ENCODE results near the gene SKIDA1.

SKIDA1 gene

DNA sequence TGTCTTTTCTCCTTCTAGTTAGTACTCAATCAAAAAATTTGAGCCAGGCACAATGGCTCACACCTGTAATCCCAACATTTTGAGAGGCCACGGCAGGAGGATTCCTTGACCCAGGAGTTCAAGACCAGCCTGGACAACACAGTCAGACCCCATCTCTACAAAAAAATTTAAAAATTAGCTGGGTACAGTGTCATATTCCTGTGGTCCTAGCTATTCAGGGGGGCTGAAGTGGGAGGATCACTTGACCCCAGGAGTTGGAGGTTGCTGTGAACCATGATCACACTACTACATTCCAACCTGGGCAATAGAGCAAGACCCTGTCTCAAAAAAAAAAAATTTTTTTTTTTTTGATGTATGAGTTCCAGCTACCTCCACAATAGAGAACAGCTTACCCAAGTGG, 57.8 kb downstream of the SKIDA1 start:
- Histone ChIP-seq H3K79me2 (ENCODE audit: insufficient read depth, low read length) (no peaks in the 10 kb centered on the region), H3K27me3 (ENCODE audit: insufficient read depth, low read length, poor library complexity, severe bottlenecking) (no peaks in the 10 kb centered on the region), H3K4me1 (ENCODE audit: insufficient read depth, low read length, poor library complexity, severe bottlenecking) (no peaks in the 10 kb centered on the region), H4K20me1 (ENCODE audit: insufficient read depth, low read length, poor library complexity, severe bottlenecking) (no peaks in the 10 kb centered on the region), H3K9me2 (replicated peaks; ENCODE audit: low read depth, low read length) (no peaks in the 10 kb centered on the region), H3K9me3 (ENCODE audit: insufficient read depth, low read depth, low read length) (no peaks in the 10 kb centered on the region), H3F3A (ENCODE audit: low read depth) (no peaks in the 10 kb centered on the region), H3K9ac (ENCODE audit: low read depth, low read length, poor library complexity, severe bottlenecking) (no peak overlapping the region), H3K4me3 (ENCODE audit: low read length, poor library complexity, severe bottlenecking) (no peak overlapping the region), H3K36me3 (ENCODE audit: insufficient read depth, low read length) (no peaks in the 10 kb centered on the region), H3K4me2 (ENCODE audit: low read depth, low read length, poor library complexity, severe bottlenecking) (no peak overlapping the region), H2AFZ (ENCODE audit: low read length) (no peak overlapping the region)
- TF ChIP-seq, protein P1, sequence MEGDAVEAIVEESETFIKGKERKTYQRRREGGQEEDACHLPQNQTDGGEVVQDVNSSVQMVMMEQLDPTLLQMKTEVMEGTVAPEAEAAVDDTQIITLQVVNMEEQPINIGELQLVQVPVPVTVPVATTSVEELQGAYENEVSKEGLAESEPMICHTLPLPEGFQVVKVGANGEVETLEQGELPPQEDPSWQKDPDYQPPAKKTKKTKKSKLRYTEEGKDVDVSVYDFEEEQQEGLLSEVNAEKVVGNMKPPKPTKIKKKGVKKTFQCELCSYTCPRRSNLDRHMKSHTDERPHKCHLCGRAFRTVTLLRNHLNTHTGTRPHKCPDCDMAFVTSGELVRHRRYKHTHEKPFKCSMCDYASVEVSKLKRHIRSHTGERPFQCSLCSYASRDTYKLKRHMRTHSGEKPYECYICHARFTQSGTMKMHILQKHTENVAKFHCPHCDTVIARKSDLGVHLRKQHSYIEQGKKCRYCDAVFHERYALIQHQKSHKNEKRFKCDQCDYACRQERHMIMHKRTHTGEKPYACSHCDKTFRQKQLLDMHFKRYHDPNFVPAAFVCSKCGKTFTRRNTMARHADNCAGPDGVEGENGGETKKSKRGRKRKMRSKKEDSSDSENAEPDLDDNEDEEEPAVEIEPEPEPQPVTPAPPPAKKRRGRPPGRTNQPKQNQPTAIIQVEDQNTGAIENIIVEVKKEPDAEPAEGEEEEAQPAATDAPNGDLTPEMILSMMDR (conservative IDR thresholded peaks at IDR 0.05; ENCODE audit: low read length), result no peak
- no peak for TF ChIP-seq EZH2phosphoT487 (IDR thresholded peaks at IDR 0.05; ENCODE audit: borderline replicate concordance)

- H3K9me2 ChIP-seq (replicated peaks; ENCODE audit: low read depth, low read length), result no peaks in the 10 kb centered on the region
- H3K36me3 ChIP-seq (ENCODE audit: insufficient read depth, low read length), result no peaks in the 10 kb centered on the region
- no peak for TF ChIP-seq EZH2phosphoT487 (IDR thresholded peaks at IDR 0.05; ENCODE audit: borderline replicate concordance)
- TF ChIP-seq, protein P1 (conservative IDR thresholded peaks at IDR 0.05; ENCODE audit: low read length), result no peak
- H3F3A ChIP-seq (ENCODE audit: low read depth), result no peaks in the 10 kb centered on the region
- H2AFZ ChIP-seq (ENCODE audit: low read length), result no peak overlapping the region
- H3K4me1 ChIP-seq (ENCODE audit: insufficient read depth, low read length, poor library complexity, severe bottlenecking), result no peaks in the 10 kb centered on the region
- no peaks in the 10 kb centered on the region for H3K9me3 ChIP-seq (ENCODE audit: insufficient read depth, low read depth, low read length)
- no peak overlapping the region for H3K9ac ChIP-seq (ENCODE audit: low read depth, low read length, poor library complexity, severe bottlenecking)
- no peak overlapping the region for H3K4me2 ChIP-seq (ENCODE audit: low read depth, low read length, poor library complexity, severe bottlenecking)
- H3K79me2 ChIP-seq (ENCODE audit: insufficient read depth, low read length), result no peaks in the 10 kb centered on the region
- H3K27me3 ChIP-seq (ENCODE audit: insufficient read depth, low read length, poor library complexity, severe bottlenecking), result no peaks in the 10 kb centered on the region
- no peaks in the 10 kb centered on the region for H4K20me1 ChIP-seq (ENCODE audit: insufficient read depth, low read length, poor library complexity, severe bottlenecking)
- no peak overlapping the region for H3K4me3 ChIP-seq (ENCODE audit: low read length, poor library complexity, severe bottlenecking)
Observed at GRCh38 chr10:21464134-21464533, 61.3 kb downstream of the SKIDA1 start.
